A673 (cell line): ENCODE results near the gene MESD. TPM values are rescaled to one million over a fixed set of nuclear protein-coding genes. Genes with fewer than 3 reads are reported as not detected.

Experiments used
- BruUV-seq: library from RNA; stranded (reverse); fragments of 400-500 nt; replicated peaks from 2 replicates; lab custom pipeline; 2021; lab: Mats Ljungman, UMichigan
- CTCF ChIA-PET: fragments of 300-600 bp; sonication (Branson Sonifier 250); formaldehyde crosslinking; loops from one replicate; lab custom pipeline; 2022; ENCODE audit warnings: antibody characterized with exemption; lab: Charles Lee
- POLR2A ChIA-PET: fragments of 300-600 bp; sonication (Branson Sonifier 250); formaldehyde crosslinking; loops from one replicate; lab custom pipeline; 2022; ENCODE audit warnings: antibody characterized with exemption; ENCODE audit not compliant: low non-redundant PET; lab: Charles Lee
- DNase-seq: peaks from one replicate; pipeline ENCODE4 v3.0.0-alpha.2; 2015; ENCODE audit warnings: low spot score
- H3K27ac ChIP-seq: fragments of 200-600 bp; sonication (generic); 2 replicates; pipeline ENCODE4 v1.5.1; 2016; ENCODE audit warnings: mixed run types, low read depth, mild to moderate bottlenecking, mixed read lengths, antibody characterized with exemption, low read length; ENCODE audit not compliant: poor library complexity, severe bottlenecking
- H3K27me3 ChIP-seq: fragments of 200-600 bp; sonication (generic); replicated peaks from 2 replicates; pipeline ENCODE4 v1.6.1; 2017; ENCODE audit warnings: mixed run types, low read depth, mild to moderate bottlenecking, mixed read lengths, antibody characterized with exemption, low read length; ENCODE audit not compliant: insufficient read depth, poor library complexity
- H3K36me3 ChIP-seq: fragments of 200-600 bp; sonication (generic); 2 replicates; pipeline ENCODE4 v1.6.1; 2016; ENCODE audit warnings: mixed run types, mild to moderate bottlenecking, mixed read lengths, antibody characterized with exemption, low read length; ENCODE audit not compliant: insufficient read depth, poor library complexity, severe bottlenecking
- H3K4me1 ChIP-seq: fragments of 200-600 bp; sonication (generic); 2 replicates; pipeline ENCODE4 v1.6.1; 2017; ENCODE audit warnings: mixed run types, mild to moderate bottlenecking, mixed read lengths, antibody characterized with exemption, low read length; ENCODE audit not compliant: insufficient read depth, poor library complexity, severe bottlenecking
- H3K4me3 ChIP-seq: fragments of 200-600 bp; sonication (generic); 2 replicates; pipeline ENCODE4 v1.5.1; 2016; ENCODE audit warnings: low read depth, mixed run types, mild to moderate bottlenecking, mixed read lengths, low read length; ENCODE audit not compliant: poor library complexity, severe bottlenecking
- H3K9me3 ChIP-seq: fragments of 200-600 bp; sonication (generic); 2 replicates; pipeline ENCODE4 v1.6.1; 2016; ENCODE audit warnings: mixed run types, low read depth, mild to moderate bottlenecking, mixed read lengths, antibody characterized with exemption, low read length; ENCODE audit not compliant: poor library complexity, severe bottlenecking
- CTCF ChIP-seq: fragments of 300-800, 200-600 bp; sonication (generic); conservative IDR thresholded peaks from 2 replicates; pipeline ENCODE4 v1.5.1; 2017; ENCODE audit warnings: low read depth, mild to moderate bottlenecking, antibody characterized with exemption, low read length, moderate library complexity, mixed read lengths
- EZH2 ChIP-seq: fragments of 200-600 bp; sonication (generic); IDR thresholded peaks from 2 replicates; pipeline ENCODE4 v1.6.1; 2017; ENCODE audit warnings: borderline replicate concordance, low read depth, mild to moderate bottlenecking, mixed read lengths, antibody characterized with exemption, low read length; ENCODE audit not compliant: poor library complexity, severe bottlenecking
- intact Hi-C: fragments of 100-400 bp; cut with micrococcal nuclease; formaldehyde crosslinking; loops from one replicate; pipeline ENCODE4 v1.10.0; 2022; ENCODE audit not compliant: unreplicated experiment
- total RNA-seq: library from RNA; stranded (reverse); gene quantifications from 2 replicates; pipeline ENCODE4 v1.2.3, GENCODE V29; 2021

The MESD gene
- total RNA-seq, 1 experiment from 2014 or later = 28.1 TPM

- no peaks in the 10 kb centered on the region for H3K36me3 ChIP-seq
- H3K27ac ChIP-seq = no peak overlapping the region
- no peak for TF ChIP-seq EZH2
- no peak for TF ChIP-seq CTCF
- no peak for DNase-seq
- no peaks in the 10 kb centered on the region for H3K9me3 ChIP-seq
- intact Hi-C loops = no loop called here
- no TSS peak for BruUV-seq
- POLR2A ChIA-PET = no interaction called here
- no peak overlapping the region for H3K4me3 ChIP-seq
- no peaks in the 10 kb centered on the region for H3K27me3 ChIP-seq
- no peaks in the 10 kb centered on the region for H3K4me1 ChIP-seq
- CTCF ChIA-PET = no interaction called here
Observed at GRCh38 chr15:80915472-80915871, 74.1 kb downstream of the MESD start.

DNA sequence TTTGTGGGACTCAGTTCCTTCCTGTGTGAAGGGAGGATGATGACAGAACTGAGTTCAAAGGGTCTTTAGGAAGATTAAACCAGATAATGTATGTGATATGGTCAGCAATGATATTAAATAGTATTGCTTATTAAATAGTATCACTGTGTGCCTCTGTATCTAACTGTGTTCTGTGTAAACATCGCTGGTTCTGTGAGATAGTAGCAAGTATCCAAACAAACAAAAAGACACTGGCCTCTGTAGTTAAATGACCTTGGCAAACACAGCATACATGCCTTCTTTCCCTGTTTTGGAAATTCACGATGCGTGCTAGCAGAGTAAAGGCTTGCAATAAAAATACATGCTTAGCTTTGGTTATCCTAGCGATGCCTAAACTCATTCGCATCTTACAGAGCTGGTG lies 76.1 kb downstream of the MESD start:
- BruUV-seq = no TSS peak
- Histone ChIP-seq H3K27me3 (no peaks in the 10 kb centered on the region), H3K36me3 (no peaks in the 10 kb centered on the region), H3K4me3 (no peak overlapping the region), H3K9me3 (no peaks in the 10 kb centered on the region), H3K27ac (no peak overlapping the region), H3K4me1 (no peaks in the 10 kb centered on the region)
- intact Hi-C loops = no loop called here
- DNase-seq = no peak
- CTCF ChIA-PET = no interaction called here
- POLR2A ChIA-PET = no interaction called here
- no peak for TF ChIP-seq CTCF
- TF ChIP-seq EZH2 = no peak

DNA sequence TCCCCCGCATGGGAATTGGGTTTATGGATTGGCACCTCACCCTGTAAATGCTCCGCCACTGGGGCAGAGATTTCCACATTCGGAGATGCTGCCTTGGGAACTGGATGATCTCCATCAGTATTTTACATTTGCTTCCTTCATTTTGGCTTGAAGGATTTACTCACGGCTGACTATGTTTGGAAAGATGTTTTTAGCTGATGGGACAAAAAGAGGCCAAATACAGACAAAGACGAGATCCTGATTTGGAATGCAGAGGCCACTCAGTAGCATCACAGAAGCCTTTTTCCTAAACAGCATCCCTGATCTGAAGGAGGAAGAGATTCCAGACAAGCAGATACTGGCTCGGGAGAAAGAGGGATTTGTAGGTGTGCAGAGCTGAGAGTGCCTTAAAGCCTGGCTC lies 76.9 kb downstream of the MESD start:
- DNase-seq = no peak
- no peaks in the 10 kb centered on the region for H3K27me3 ChIP-seq
- H3K27ac ChIP-seq = no peak overlapping the region
- no peak overlapping the region for H3K4me3 ChIP-seq
- no peaks in the 10 kb centered on the region for H3K4me1 ChIP-seq
- no peaks in the 10 kb centered on the region for H3K9me3 ChIP-seq
- intact Hi-C loops = no loop called here
- TF ChIP-seq CTCF = no peak
- TF ChIP-seq EZH2 = no peak
- H3K36me3 ChIP-seq = no peaks in the 10 kb centered on the region
- BruUV-seq = no TSS peak
- ChIA-PET CTCF (no interaction called here), POLR2A (no interaction called here)
